Stimulated activated CD4-positive, alpha-beta T cell treated with anti-CD3 and anti-CD28 coated beads, Interleukin-12 subunit alpha, Interleukin-12 subunit beta, amount 100 ng/mL, for 48 hours (primary cell): ENCODE results near the gene P2RX6.
A peak's percentile ranks its signal among the peaks of the same experiment; 100 is the strongest.

Source experiments
- DNase-seq, 3 donors: peaks; one replicate each; pipeline ENCODE4 v3.0.0-alpha.2; 2020; ENCODE audit warnings: low read depth in 2 of 3, low spot score in 1 of 3

Gene P2RX6

GRCh38 chr22:20979940-20980453 lies 35.0 kb upstream of the P2RX6 start:
- no peak for DNase-seq

- DNase-seq: no peak
These were observed 34.4 kb upstream of the P2RX6 start for GRCh38 chr22:20980523-20980922.

GRCh38 chr22:20980938-20981722 lies 33.8 kb upstream of the P2RX6 start:
- DNase-seq: no peak

GRCh38 chr22:20981787-20982562 lies 33.0 kb upstream of the P2RX6 start, which contains the start of gene LZTR1:
Gene LZTR1 (plus strand): TSS chr22:20982297. CDS start chr22:20982372, 75 bp downstream.
- peak; percentile 51 to 67 (median 58) for DNase-seq

GRCh38 chr22:20982563-20982882 lies 32.4 kb upstream of the P2RX6 start:
- no peak for DNase-seq

- no peak for DNase-seq
These were observed 31.7 kb upstream of the P2RX6 start for GRCh38 chr22:20983081-20983771.

- DNase-seq: no peak
These were observed 29.2 kb upstream of the P2RX6 start for GRCh38 chr22:20985720-20986119.

- no peak for DNase-seq
These were observed 28.6 kb upstream of the P2RX6 start for GRCh38 chr22:20986365-20986764.

- DNase-seq: no peak
These were observed 27.6 kb upstream of the P2RX6 start for GRCh38 chr22:20987375-20987774.

- no peak for DNase-seq
These were observed 26.2 kb upstream of the P2RX6 start for GRCh38 chr22:20988573-20989322.

- DNase-seq: no peak
These were observed 25.4 kb upstream of the P2RX6 start for GRCh38 chr22:20989323-20990138.

GRCh38 chr22:20990184-20991180 lies 24.5 kb upstream of the P2RX6 start:
- no peak for DNase-seq

- DNase-seq: no peak
These were observed 23.5 kb upstream of the P2RX6 start for GRCh38 chr22:20991252-20992055.

- no peak for DNase-seq
These were observed 22.9 kb upstream of the P2RX6 start for GRCh38 chr22:20992056-20992442.

- no peak for DNase-seq
These were observed 22.3 kb upstream of the P2RX6 start for GRCh38 chr22:20992456-20993303.

GRCh38 chr22:20993304-20994127 lies 21.4 kb upstream of the P2RX6 start:
- no peak for DNase-seq
